ENCODE results near the gene SIPA1L3.

SIPA1L3 gene

GRCh38 chr19:38250821-38251563 is 344.0 kb downstream of the SIPA1L3 start:
- no peak for DNase-seq

- no peak for DNase-seq
These were observed 344.6 kb downstream of the SIPA1L3 start for GRCh38 chr19:38251564-38252051.

- DNase-seq: no peak
These were observed 345.4 kb downstream of the SIPA1L3 start for GRCh38 chr19:38252385-38252784.

GRCh38 chr19:38252941-38253691 is 346.1 kb downstream of the SIPA1L3 start:
- no peak for DNase-seq

- no peak for DNase-seq
These were observed 346.8 kb downstream of the SIPA1L3 start for GRCh38 chr19:38253788-38254187.

- no peak for DNase-seq
These were observed 348.5 kb downstream of the SIPA1L3 start for GRCh38 chr19:38255383-38256014.
